Sigmoid colon (tissue), 3 donors: ENCODE measurements around the gene MINDY4.

Source experiments
- POLR2A ChIP-seq, 2 donors: fragments of 450-650 bp; IDR thresholded peaks; one replicate each; pipeline ENCODE4 v1.6.1; 2016; ENCODE audit warnings: antibody characterized with exemption in 2 of 2, mild to moderate bottlenecking in 2 of 2, moderate library complexity in 2 of 2
- TF ChIP-seq, protein P1 (sequence below), 4 experiments: fragments of 450-650 bp in 3 of 4; fragments of 200-600 bp in 1 of 4; IDR thresholded peaks; one replicate each; pipeline ENCODE4 v1.5.1; 2016 to 2019; ENCODE audit warnings: antibody characterized with exemption in 4 of 4, mild to moderate bottlenecking in 3 of 4, moderate library complexity in 2 of 4

DNA sequence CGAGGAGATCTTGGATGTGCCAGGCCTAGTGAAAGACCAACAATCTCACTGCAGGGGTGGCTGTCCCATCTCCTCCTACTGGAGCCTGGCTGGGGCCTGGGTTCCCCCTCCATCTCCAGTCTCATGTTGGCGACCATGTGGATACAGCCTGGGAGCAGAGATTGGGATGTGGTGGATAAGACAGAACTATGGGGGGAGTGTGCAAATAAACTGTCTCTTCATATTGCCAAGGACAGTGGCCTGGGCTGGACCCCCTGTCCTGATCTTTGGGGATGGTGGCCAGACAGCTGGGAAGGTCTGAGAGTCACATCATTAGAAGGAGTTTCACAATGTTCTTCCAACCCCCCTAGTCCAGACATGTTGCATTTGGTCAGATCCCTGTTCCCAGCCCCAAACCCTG is 5.8 kb upstream of the MINDY4 start:
- no peak for TF ChIP-seq POLR2A (IDR thresholded peaks at IDR 0.05)
- TF ChIP-seq, protein P1, sequence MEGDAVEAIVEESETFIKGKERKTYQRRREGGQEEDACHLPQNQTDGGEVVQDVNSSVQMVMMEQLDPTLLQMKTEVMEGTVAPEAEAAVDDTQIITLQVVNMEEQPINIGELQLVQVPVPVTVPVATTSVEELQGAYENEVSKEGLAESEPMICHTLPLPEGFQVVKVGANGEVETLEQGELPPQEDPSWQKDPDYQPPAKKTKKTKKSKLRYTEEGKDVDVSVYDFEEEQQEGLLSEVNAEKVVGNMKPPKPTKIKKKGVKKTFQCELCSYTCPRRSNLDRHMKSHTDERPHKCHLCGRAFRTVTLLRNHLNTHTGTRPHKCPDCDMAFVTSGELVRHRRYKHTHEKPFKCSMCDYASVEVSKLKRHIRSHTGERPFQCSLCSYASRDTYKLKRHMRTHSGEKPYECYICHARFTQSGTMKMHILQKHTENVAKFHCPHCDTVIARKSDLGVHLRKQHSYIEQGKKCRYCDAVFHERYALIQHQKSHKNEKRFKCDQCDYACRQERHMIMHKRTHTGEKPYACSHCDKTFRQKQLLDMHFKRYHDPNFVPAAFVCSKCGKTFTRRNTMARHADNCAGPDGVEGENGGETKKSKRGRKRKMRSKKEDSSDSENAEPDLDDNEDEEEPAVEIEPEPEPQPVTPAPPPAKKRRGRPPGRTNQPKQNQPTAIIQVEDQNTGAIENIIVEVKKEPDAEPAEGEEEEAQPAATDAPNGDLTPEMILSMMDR (IDR thresholded peaks at IDR 0.05): no peak
